Lower leg skin (tissue), 3 donors: ENCODE measurements around the gene SH3BP2.

Experiments used
- CTCF ChIP-seq, 3 donors: fragments of 450-650 bp; IDR thresholded peaks; one replicate each; pipeline ENCODE4 v1.5.1; 2016; ENCODE audit warnings: antibody characterized with exemption in 3 of 3, mild to moderate bottlenecking in 3 of 3, moderate library complexity in 2 of 3
- POLR2A ChIP-seq, 2 donors: fragments of 450-650 bp; IDR thresholded peaks; one replicate each; pipeline ENCODE4 v1.6.1; 2016 to 2017; ENCODE audit warnings: antibody characterized with exemption in 2 of 2, mild to moderate bottlenecking in 1 of 2, moderate library complexity in 1 of 2

- TF ChIP-seq POLR2A (IDR thresholded peaks at IDR 0.05) (no peak), CTCF (IDR thresholded peaks at IDR 0.05) (no peak)
These were observed 41.9 kb upstream of the SH3BP2 start for GRCh38 chr4:2750719-2751605.
